Stimulated activated CD8-positive, alpha-beta memory T cell treated with anti-CD3 and anti-CD28 coated beads, Interleukin-12 subunit alpha, Interleukin-12 subunit beta, amount 100 ng/mL, for 1 hour (primary cell): Measurements from ENCODE around the gene CALML6.

Experiments used
- DNase-seq: peaks from one replicate; pipeline ENCODE4 v3.0.0-alpha.2; 2020; ENCODE audit warnings: low read depth

The CALML6 gene

DNA sequence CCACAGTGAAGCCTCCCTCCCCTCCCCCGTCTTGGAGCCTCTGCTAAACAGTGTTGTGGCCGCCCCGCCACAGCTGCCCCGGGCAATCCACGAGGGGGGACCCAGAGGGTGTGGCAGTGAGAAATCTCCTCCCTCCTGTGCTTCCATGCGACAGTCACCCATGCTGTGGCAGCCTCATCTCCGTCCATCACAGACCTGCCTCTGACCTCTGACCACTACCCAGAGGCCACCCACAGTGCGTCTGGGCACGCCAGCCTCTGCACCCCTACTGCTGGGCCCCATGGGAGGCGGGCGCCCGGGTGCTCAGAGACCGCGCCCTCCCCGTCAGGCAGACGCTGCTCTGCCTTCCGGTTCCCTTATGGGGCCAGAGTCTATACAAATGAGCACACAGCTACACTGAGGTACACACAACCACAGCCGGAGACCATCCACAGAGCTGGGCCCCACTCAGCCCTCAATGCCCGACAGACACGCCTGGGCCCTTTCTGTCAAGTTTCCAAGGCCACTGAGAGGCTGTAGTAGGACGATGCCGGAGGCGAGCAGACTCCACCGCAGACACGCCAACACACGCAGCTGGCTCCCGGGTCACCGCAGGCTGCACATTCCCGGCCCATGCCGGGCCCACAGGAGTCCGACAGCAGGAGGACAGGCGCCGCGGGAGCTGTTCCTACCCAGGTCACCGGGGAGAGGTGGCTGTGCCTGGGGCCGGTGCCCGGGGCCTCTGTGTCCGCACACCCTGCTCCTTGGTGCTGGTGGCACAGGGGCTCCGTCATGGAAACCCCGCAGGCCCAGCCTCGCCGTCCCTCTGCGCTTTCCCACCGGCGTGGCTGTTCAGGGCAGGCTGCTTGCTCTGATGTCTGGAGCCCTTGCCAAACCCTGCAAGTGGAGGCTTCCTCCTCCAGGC lies 27.9 kb downstream of the CALML6 start:
- no peak for DNase-seq

DNA sequence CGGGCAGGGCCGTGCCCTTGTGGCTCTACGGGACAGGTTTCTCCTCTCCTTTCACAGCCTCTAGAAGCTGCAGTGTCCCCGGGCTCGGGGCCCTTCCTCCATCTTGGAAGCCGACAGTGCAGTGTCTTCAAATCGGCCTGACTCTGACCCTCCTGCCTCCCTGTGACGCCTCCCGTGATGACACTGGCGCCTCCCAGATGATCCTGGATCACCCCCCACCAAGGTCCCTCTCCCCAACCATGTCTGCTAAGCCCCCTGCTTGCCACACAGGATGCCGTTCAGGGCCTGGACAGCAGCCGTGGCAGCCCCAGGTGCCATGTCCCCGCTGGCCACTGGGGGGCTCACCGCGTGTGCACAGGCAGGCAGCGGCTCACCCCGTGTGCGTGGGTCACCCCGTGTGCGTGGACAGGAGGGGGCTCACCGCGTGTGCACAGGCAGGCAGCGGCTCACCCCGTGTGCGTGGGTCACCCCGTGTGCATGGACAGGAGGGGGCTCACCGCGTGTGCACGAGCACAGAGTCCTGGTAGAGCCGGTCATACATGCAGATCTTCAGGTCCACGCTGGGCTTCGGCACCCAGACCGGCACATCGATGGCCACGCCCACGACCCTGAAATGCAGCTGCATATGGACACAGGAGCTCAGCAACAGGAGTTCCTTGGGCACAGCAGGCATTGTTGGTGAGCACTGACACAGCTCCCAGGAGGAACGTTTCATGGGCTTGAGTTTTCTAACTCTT lies 28.9 kb downstream of the CALML6 start:
- peak; percentile 30 for DNase-seq

GRCh38 chr1:1945782-1946393 lies 30.8 kb downstream of the CALML6 start:
- no peak for DNase-seq

- no peak for DNase-seq
Measured at GRCh38 chr1:1946540-1946939, 31.5 kb downstream of the CALML6 start.

- no peak for DNase-seq
Measured at GRCh38 chr1:1947493-1947892, 32.4 kb downstream of the CALML6 start.

DNA sequence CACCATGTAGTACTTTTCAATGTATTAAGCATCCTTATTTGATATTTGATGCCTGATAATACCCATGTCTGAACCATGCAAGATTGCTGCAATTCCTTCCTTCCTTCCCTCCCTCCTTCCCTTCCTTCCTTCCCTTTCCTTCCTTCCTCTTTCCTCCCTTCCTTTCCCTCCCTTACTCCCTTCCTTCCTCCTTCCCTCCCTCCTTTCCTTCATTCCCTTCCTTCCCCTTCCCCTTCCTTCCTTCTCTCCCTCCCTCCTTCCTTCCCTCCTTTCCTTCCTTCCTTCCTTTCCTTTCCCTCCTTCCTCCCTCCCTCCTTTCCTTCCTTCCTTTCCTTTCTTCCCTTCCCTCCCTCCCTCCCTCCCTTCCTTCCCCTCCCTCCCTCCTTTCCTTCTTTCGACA lies 33.7 kb downstream of the CALML6 start:
- no peak for DNase-seq

DNA sequence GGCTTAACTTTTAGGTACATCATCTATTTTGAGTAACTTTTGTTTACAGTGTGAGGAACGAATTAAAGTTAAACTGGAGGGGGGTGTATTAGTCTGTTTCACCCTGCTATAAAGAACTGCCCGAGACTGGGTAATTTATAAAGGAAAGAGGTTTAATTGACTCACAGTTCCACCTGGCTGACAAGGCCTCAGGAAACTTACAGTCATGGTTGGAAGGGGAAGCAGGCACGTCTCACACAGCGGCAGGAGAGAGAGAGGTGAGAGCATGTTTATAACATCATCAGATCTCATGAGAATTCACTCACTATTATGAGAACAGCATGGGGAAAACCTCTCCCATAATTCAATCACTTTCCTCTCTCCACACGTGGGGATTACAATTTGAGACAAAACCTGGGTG lies 35.9 kb downstream of the CALML6 start:
- no peak for DNase-seq

GRCh38 chr1:1954015-1954414 lies 39.0 kb downstream of the CALML6 start:
- no peak for DNase-seq

DNA sequence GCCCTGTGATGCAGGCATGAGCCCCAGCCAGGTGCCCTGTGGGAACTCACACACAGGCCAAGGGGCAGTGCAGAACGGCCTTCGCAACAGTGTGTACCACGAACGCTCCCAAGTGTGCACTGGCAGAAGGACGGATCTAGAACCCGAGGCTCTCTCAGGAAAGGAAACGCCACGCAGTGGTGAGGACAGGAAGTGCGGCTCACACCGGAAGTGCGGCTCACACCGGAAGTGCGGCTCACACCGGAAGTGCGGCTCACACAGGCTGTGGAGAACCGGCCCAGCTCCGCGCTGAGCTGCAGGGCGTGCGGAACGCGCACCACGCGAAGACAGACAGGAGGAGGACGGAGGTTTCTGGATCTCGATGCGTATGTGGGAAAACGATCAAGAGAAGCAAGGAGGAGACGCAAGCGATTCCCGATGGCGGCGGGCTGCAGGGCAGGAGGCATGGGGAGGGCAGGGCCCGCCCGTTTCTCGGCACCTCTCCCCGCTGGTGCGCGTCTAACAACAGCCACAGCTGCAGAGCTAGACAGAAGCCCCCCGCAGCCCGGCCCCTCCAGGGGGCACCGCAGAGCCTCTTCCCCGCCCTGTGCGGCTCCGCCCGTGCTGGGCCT lies 39.9 kb downstream of the CALML6 start:
- no peak for DNase-seq

GRCh38 chr1:1955621-1956094 lies 40.6 kb downstream of the CALML6 start:
- no peak for DNase-seq

DNA sequence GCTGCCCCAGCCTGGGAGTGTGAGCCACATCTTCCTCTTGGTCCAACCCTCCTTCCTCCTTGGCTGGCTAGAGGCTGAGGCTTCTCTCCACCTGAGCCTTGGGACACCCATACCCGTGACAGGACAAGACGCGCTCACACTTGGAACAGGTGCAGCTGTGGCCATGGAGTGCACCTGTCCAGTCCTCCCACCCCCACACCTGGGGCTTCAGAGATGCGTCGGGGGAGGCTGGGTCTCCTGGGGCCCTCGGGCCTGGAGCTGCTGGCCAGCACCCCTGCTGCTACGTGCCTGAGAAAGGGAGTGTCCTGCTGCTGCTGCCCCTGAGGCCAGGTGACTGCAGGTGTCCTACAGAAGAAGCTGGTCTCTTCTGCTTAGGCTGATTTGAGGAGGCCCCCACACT lies 41.0 kb downstream of the CALML6 start:
- DNase-seq: no peak

DNA sequence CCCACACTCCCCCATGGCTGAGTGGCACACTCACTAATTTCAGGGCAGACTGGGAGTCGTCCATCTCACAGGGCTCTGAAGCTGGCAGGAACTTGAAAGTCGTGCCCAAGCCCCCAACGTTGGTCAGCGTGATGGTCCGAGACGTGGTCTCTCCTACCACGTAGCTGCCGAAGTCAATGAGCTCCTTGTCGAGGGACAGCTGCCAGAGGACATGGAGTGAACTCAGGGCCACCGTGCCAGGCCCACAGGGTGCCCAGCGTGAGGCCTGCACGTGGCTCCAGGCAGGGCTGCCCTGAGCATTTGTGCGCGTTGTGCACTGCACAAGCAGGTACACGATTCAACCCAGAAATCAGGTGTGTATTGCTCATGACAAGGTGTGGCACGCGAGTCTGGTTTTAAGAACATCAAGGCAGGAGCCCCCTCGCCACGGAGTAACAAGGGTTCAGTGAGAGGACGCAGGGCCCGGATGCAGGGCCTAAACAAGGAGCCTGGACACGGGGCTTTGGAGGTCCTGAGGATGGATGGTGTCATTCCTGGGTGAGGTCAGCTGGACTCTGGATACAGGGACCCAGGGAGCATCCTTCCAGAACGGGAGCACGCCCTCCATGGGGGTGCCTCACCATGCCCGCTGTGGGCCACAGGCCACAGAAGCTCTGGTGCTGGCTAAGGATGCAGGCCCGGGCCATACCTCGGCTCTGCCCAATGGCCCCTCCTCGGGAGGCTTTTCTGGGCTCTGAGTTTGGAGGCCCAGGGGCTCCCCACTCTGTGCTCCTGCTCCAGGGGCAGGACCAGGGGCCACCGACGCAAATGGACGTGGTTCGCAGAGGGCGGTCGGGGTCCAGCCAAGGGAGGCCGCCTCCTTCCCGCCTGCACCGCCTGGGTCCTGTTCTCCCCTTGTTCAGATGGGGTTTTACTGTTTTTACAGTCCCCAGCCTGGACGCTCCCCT lies 41.8 kb downstream of the CALML6 start:
- DNase-seq: no peak

- no peak for DNase-seq
Measured at GRCh38 chr1:1957533-1957961, 42.5 kb downstream of the CALML6 start.

DNA sequence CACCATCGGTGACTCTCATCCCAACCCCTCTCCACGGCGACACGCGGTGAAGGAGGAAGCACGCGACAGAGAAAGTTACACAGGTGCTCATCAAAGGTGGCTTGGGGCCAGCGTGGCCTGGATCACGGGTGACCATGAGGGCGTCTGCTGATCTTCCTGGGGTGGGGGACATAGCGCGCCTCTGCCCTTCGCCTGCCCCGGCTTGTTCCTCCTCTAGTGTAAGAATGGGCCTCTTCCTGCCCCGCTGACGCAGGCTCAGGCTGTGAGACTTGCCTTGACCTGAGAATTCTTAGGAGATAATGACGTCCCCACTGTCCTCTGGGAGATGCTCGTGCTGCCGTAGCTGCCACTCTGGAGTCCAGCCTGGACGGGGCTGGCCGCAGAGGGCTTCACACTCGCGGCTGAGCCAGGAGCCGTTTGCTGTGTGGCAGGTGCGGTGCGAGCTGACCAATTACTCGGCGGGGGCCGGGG lies 43.0 kb downstream of the CALML6 start:
- DNase-seq: no peak

DNA sequence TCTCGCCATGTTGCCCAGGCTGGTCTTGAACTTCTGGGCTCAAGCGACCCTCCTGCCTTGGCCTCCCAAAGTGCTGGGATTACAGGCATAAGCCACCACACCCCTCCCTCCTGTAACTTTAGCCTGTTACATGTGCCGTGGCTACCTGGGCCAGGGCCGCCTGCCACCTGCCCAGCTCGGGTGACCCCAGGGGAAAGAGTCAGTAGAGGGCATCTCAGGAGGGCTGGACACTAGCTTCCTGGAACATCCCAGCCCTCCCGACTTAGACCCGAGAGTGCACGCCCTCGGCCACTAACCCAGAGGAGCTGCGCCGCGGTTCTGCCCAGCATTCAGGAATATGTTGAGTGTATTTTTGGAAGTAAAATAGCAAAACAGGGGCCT lies 44.4 kb downstream of the CALML6 start:
- DNase-seq: no peak

DNA sequence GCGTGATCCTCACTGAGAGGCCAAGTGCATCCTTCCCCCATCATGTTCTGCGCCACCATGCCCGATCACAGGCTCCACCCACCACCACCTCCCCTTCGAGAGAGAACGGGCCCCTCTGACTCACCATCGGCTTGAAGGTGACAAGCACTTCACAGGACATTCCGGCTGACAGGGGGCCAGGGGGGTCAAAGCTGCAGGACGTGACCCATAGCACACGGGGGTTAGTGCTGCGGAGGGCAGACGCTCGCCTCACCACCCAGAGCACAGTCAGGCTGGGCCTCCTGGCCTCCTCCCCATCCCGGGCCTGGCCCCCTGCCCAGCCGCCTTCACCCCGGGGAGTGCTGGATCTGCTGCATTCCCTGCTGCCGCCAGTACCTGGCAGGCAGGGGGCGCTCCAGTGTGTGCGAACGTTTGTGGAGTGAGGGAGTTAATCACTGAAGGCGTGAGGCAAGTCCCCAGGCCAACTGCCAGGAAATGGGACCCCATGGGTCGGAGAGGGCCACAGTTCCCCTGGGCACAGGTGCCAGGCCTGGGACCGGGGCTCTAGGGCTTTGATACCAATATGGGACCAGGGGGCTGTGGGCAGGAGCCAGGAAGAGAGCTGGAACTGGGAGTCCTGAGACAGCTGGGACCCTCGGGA lies 44.9 kb downstream of the CALML6 start:
- DNase-seq: peak; percentile 21

DNA sequence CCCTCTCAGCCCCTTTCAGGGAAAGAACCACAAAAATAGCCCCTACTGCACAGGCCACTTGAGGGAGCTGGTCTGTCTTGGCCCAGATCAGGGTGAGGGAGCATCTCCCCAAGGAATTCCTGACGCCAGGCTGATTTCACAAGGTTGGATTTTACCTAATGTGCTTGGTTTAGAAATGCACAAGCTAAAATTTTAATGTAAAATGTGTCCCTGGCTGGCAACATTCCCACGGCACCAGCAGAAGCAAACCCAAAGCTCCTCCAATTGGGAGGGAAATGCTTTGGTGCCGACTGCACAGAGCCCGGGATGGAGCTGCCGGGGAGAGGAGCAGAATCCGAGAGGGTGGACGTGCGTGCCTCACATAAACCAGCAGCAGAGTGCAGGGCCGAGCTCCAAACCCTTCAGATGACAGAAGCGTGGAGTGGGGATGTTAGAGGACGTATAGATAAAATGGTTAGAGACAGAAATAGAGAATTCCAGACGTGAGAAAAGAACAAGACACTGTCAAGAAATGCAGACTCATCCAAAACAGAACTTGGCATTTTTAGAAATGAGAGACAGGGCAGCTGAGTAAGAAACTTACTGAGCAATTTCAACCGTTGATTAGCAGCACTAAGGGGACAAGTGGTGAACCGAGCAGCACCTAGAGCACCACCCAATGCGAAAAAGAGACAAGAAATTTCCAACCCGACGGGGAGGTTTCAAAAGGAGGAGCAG lies 45.6 kb downstream of the CALML6 start:
- no peak for DNase-seq

DNA sequence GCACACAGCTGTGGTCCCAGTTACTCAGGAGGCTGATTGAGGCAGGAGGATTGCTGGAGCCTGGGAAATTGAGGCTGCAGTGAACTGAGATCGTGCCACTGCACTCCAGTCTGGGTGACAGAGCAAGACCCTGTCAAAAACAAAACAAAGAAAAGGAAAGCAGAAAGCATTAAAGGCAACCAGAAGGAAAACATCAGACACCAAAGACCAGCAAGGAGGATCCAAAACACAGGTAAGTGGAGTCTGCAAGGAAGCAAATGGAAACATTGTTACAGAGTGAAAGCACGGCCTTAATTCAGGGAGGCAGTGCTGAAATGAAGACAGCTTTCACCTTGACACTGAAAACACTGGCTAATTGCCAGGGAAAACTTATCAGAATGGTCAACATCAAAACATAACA lies 47.7 kb downstream of the CALML6 start:
- no peak for DNase-seq

DNA sequence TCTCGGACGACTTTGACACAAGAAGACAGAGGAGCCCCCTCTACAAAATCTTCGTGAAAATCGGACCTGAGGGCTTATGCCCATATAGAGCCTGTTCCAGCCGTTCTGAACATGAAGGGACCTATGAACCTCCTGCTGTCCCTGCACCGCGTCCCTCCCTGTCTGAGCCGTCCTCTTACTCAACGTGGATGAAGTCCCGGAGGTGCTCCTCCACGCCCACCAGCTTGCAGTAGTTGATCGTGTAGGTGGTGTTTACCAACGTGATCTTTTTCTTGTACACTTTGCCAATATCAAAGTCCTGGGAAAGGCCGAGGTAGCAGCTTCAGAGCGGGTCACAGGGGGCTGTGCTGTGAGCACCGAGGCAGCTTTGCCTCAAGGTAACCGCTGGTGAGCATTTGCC lies 48.5 kb downstream of the CALML6 start:
- DNase-seq: no peak

GRCh38 chr1:1964811-1965210 lies 49.8 kb downstream of the CALML6 start:
- DNase-seq: no peak
